GM23248 (cell line): ENCODE measurements around the gene TRIOBP.

ENCODE experiments used
- EZH2 ChIP-seq: fragments of 200-600 bp; sonication (generic); IDR thresholded peaks from 2 replicates; pipeline ENCODE4 v1.6.1; 2018; ENCODE audit warnings: antibody characterized with exemption, mild to moderate bottlenecking; ENCODE audit not compliant: insufficient read depth, poor library complexity, severe bottlenecking
- EZH2phosphoT487 ChIP-seq: fragments of 200-600 bp; sonication (generic); IDR thresholded peaks from 2 replicates; pipeline ENCODE4 v1.6.1; 2018; ENCODE audit warnings: antibody characterized with exemption, moderate library complexity, mild to moderate bottlenecking, low read depth; ENCODE audit not compliant: insufficient read depth

DNA sequence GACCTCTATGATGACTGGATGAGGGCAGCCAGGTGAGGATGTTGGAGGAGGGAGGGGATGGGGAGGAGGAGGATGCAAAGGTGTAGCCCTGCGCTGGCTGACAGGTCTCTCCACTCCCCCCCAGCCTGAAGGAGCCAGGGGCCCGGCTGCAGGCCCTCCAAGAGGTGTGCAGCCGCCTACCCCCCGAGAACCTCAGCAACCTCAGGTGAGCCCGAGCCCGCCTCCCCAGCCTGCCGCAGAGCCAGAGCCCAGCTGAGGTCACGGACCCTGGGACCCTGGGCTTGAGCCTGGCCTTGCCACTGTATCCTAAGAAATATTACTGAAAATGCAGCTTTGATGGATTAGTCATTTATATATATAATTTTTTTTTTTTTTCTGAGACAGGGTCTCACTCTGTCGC, 49.5 kb upstream of the TRIOBP start:
- no peak for TF ChIP-seq EZH2
- no peak for TF ChIP-seq EZH2phosphoT487
